Keratinocyte (primary cell): ENCODE measurements around the gene CTIF. TPM values are rescaled to one million over a fixed set of nuclear protein-coding genes. Genes with fewer than 3 reads are reported as not detected.

Experiments used
- DNase-seq: peaks from one replicate; pipeline ENCODE4 v3.0.0-alpha.2; 2011; ENCODE audit warnings: low read depth, missing footprints, low spot score
- FAIRE-seq: peaks from 2 replicates; lab custom pipeline; 2011; peaks lifted over from hg19 to GRCh38; lab: Jason Lieb, UNC
- H2AFZ ChIP-seq: 2 replicates; pipeline ENCODE4 v1.6.0; 2012; ENCODE audit warnings: low read length, control low read depth, inconsistent platforms; ENCODE audit not compliant: control insufficient read depth
- H3K27ac ChIP-seq: 2 replicates; pipeline ENCODE4 v1.5.1; 2011; ENCODE audit warnings: low read length; ENCODE audit not compliant: control insufficient read depth, insufficient read depth
- H3K27me3 ChIP-seq: 3 replicates; pipeline ENCODE4 v1.6.0; 2011; ENCODE audit warnings: low read length; ENCODE audit not compliant: control insufficient read depth, insufficient read depth; ENCODE audit errors: extremely low read depth
- H3K36me3 ChIP-seq, 2 experiments: 2 replicates in 1 of 2; 3 replicates in 1 of 2; pipeline ENCODE4 v1.5.1; 2011; ENCODE audit warnings: low read length in 2 of 2, mild to moderate bottlenecking in 1 of 2; ENCODE audit not compliant: control insufficient read depth in 2 of 2, insufficient read depth in 2 of 2; ENCODE audit errors: extremely low read depth in 1 of 2
- H3K4me1 ChIP-seq: 3 replicates; pipeline ENCODE4 v1.5.1; 2011; ENCODE audit warnings: low read length; ENCODE audit not compliant: control insufficient read depth, insufficient read depth; ENCODE audit errors: extremely low read depth
- H3K4me2 ChIP-seq: 3 replicates; pipeline ENCODE4 v1.6.0; 2011; ENCODE audit warnings: low read depth, low read length; ENCODE audit not compliant: control insufficient read depth, insufficient read depth; ENCODE audit errors: extremely low read depth
- H3K4me3 ChIP-seq, 3 experiments: fragments of 200-600 bp in 1 of 3; sonication (generic) in 1 of 3; 2 replicates in 2 of 3; 3 replicates in 1 of 3; pipeline ENCODE4 v1.5.1; 2011 to 2016; ENCODE audit warnings: low read length in 3 of 3, mild to moderate bottlenecking in 3 of 3, control low read depth in 2 of 3, inconsistent platforms in 1 of 3, low read depth in 1 of 3, mixed read lengths in 1 of 3, mixed run types in 1 of 3, moderate library complexity in 1 of 3; ENCODE audit not compliant: control insufficient read depth in 2 of 3, insufficient read depth in 2 of 3; ENCODE audit errors: extremely low read depth in 1 of 3
- H3K79me2 ChIP-seq: 2 replicates; pipeline ENCODE4 v1.6.0; 2012; ENCODE audit warnings: low read length; ENCODE audit not compliant: control insufficient read depth, insufficient read depth
- H3K9ac ChIP-seq: 3 replicates; pipeline ENCODE4 v1.6.0; 2011; ENCODE audit warnings: low read length; ENCODE audit not compliant: control insufficient read depth, insufficient read depth; ENCODE audit errors: extremely low read depth
- H3K9me1 ChIP-seq: 3 replicates; pipeline ENCODE4 v1.6.0; 2011; ENCODE audit warnings: low read length; ENCODE audit not compliant: control insufficient read depth, insufficient read depth; ENCODE audit errors: extremely low read depth
- H3K9me3 ChIP-seq: 2 replicates; pipeline ENCODE4 v1.5.1; 2012; ENCODE audit warnings: low read depth, low read length; ENCODE audit not compliant: control insufficient read depth
- H4K20me1 ChIP-seq: 3 replicates; pipeline ENCODE4 v1.6.0; 2011; ENCODE audit warnings: low read length; ENCODE audit not compliant: control insufficient read depth, insufficient read depth; ENCODE audit errors: extremely low read depth
- CTCF ChIP-seq, 3 experiments: IDR thresholded peaks in 1 of 3; conservative IDR thresholded peaks in 1 of 3; optimal IDR thresholded peaks in 1 of 3; 2 replicates in 2 of 3; 3 replicates in 1 of 3; pipeline versions ENCODE3 to v1.5.1; 2011; ENCODE audit warnings: low read length in 3 of 3, mild to moderate bottlenecking in 3 of 3, moderate library complexity in 2 of 3, control low read depth in 1 of 3, inconsistent platforms in 1 of 3; ENCODE audit not compliant: insufficient read depth in 2 of 3; ENCODE audit errors: extremely low read depth in 1 of 3
- EZH2 ChIP-seq: IDR thresholded peaks from one replicate; pipeline ENCODE4 v1.6.1; 2012; ENCODE audit warnings: inconsistent platforms, mild to moderate bottlenecking, low read length, moderate library complexity
- dilution Hi-C: fragments of 300-500 bp; cut with MboI; formaldehyde crosslinking; loops from one replicate; pipeline ENCODE4 v1.7.0; 2020; ENCODE audit warnings: low sequenced_read_pairs; ENCODE audit not compliant: extremely low pct_ligation_motif_present
- polyA plus RNA-seq, 5 experiments: library from polyadenylated mRNA; depleted of rRNA in 3 of 5; stranded (reverse) in 3 of 5; stranded (forward) in 1 of 5; unstranded in 1 of 5; fragments of >200 nt; gene quantifications; 1 replicate in 1 of 5; 2 replicates in 3 of 5; 3 replicates in 1 of 5; pipeline versions ENCODE4 v1.2.1 to v1.2.3, GENCODE V29; 2011 to 2012; ENCODE audit warnings: missing spikeins in 2 of 5, low read depth in 1 of 5, low replicate concordance in 1 of 5

Gene CTIF
- polyA plus RNA-seq, 1 donor (not counting 4 experiments of a cell fraction or from before 2014, with no cell fraction given), result 15.0 TPM

GRCh38 chr18:48742304-48742703 lies 203.5 kb downstream of the CTIF start:
- H3K27ac ChIP-seq, result no peak overlapping the region
- FAIRE-seq, result no peak
- no peak overlapping the region for H3K4me2 ChIP-seq
- H2AFZ ChIP-seq, result no peak overlapping the region
- H3K9ac ChIP-seq, result no peak overlapping the region
- dilution Hi-C loops, result no loop called here
- H3K36me3 ChIP-seq, result peaks cover 0 to 1% of the 10 kb centered on the region in 2 experiments
- no peaks in the 10 kb centered on the region for H3K9me1 ChIP-seq
- H3K79me2 ChIP-seq, result no peaks in the 10 kb centered on the region
- H4K20me1 ChIP-seq, result no peaks in the 10 kb centered on the region
- no peak for DNase-seq
- TF ChIP-seq CTCF (optimal IDR thresholded peaks at IDR 0.05 in 1 of 3, IDR thresholded peaks at IDR 0.05 in 1 of 3, conservative IDR thresholded peaks at IDR 0.05 in 1 of 3; ENCODE audit: extremely low read depth in 1 of 3, insufficient read depth in 2 of 3, low read length in 3 of 3) (no peak), EZH2 (no peak)
- H3K27me3 ChIP-seq, result no peaks in the 10 kb centered on the region
- no peak overlapping the region for H3K4me3 ChIP-seq
- H3K4me1 ChIP-seq, result peaks cover 15% of the 10 kb centered on the region
- H3K9me3 ChIP-seq, result no peaks in the 10 kb centered on the region

GRCh38 chr18:48742706-48743475 lies 204.1 kb downstream of the CTIF start:
- H3K27me3 ChIP-seq, result no peaks in the 10 kb centered on the region
- H4K20me1 ChIP-seq, result no peaks in the 10 kb centered on the region
- no peak overlapping the region for H3K27ac ChIP-seq
- H3K4me1 ChIP-seq, result peaks cover 15% of the 10 kb centered on the region
- dilution Hi-C loops, result no loop called here
- TF ChIP-seq EZH2 (no peak), CTCF (optimal IDR thresholded peaks at IDR 0.05 in 1 of 3, IDR thresholded peaks at IDR 0.05 in 1 of 3, conservative IDR thresholded peaks at IDR 0.05 in 1 of 3; ENCODE audit: extremely low read depth in 1 of 3, insufficient read depth in 2 of 3, low read length in 3 of 3) (no peak)
- H3K9ac ChIP-seq, result no peak overlapping the region
- DNase-seq, result no peak
- H3K4me3 ChIP-seq, result no peak overlapping the region
- H2AFZ ChIP-seq, result no peak overlapping the region
- no peaks in the 10 kb centered on the region for H3K9me1 ChIP-seq
- H3K4me2 ChIP-seq, result no peak overlapping the region
- H3K36me3 ChIP-seq, result peaks cover 0 to 1% of the 10 kb centered on the region in 2 experiments
- H3K9me3 ChIP-seq, result no peaks in the 10 kb centered on the region
- FAIRE-seq, result no peak
- no peaks in the 10 kb centered on the region for H3K79me2 ChIP-seq
